ENCODE measurements around the gene HOXD3.

Gene HOXD3

GRCh38 chr2:176148751-176149421 lies 8.2 kb upstream of the HOXD3 start:
- DNase-seq, result no peak

DNA sequence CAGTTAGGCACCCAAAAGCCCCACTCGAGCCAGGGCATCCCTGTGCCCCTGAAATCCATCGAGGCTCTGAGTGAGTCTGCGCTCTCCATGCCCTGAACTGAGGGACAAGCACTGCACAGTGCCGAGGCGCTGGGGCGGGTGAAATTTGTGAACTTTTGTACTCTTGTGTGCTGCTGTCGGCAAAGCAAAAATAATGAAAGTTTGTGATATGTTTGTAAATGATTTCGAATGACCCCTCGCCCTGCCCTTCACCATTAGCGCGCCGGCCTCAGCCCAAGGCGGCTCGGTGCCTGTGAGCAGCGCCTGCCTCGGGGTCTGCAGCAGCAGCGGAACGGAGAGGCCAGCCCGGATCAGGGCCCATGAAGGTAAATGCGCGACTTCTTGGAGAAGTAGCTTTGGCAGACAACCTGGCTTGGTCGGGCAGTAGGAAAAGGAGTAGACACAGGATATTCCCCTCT lies 7.6 kb upstream of the HOXD3 start:
- DNase-seq, result no peak

GRCh38 chr2:176149939-176150583 lies 7.0 kb upstream of the HOXD3 start:
- no peak for DNase-seq

GRCh38 chr2:176150584-176151441 lies 6.3 kb upstream of the HOXD3 start:
- DNase-seq, result no peak

- DNase-seq, result no peak
Measured at GRCh38 chr2:176151442-176152287, 5.4 kb upstream of the HOXD3 start, which contains the start of gene HOXD4. HOXD4 (plus strand) TSS chr2:176151550; CDS start chr2:176151634, 84 bp downstream.

GRCh38 chr2:176152350-176153181 lies 4.5 kb upstream of the HOXD3 start:
- no peak for DNase-seq

DNA sequence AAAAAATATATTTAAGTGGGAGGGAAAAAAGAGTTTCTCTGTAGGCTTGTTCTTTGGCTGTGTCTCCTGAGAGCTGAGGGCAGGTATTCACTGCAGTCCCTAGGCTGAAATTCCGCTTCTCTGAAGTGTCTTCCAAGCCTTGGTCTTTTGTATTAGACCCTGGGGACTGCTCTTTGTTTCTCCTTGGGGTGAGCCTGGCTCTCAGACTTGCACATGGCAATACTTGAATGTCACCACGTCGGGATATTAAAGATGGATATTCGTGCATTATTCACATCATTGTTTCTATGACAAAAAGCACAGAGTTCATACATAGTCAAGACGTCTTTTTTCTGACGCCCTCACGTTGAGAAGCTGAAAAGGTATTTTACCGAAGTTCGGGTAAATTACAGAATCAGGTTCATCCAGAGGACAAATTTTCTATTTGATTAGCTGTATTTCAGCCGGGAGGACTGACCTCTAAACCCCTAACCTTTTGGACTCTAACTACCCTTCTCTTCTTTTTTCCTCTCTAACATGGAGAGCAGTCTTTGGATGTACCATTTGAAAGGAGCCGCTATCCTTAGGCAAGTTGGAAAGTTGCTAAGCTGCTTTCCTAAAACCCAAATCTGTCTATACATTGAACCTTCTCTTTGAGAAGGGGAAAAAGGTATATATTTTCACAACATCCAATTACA lies 2.4 kb upstream of the HOXD3 start:
- no peak for DNase-seq

DNA sequence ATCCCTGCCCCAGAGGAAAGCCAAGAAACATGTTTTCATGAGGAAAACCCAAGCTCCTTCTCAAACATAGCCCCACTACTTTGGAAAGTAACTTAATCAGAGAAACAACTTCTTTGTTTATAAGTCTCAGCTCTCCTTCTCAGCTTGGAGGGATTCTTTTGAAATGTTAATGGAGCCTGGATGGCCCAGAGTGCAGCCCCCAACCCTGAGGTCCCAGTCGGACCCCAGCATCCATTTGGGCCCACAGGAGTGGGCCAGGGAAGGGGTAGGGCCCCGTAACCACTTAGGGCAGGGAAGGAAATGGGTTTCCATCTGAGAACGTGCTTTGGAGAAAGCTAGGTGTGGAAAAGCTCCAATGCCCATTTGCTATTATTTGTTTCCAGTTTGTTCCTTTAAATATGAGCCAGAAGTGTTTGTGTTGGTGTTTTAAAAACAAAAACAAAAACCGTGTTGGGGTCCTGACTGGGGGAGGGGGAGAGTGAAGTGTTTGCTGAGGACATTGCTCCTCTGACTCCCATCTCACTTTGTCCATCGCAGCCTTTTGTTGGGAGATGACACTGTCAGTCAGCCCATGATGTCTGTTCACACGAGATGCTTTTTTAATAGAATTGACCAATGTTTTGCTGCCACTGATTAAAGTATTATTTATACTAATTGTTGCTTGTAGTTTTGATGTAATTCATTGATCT lies 1.6 kb upstream of the HOXD3 start:
- DNase-seq, result no peak

DNA sequence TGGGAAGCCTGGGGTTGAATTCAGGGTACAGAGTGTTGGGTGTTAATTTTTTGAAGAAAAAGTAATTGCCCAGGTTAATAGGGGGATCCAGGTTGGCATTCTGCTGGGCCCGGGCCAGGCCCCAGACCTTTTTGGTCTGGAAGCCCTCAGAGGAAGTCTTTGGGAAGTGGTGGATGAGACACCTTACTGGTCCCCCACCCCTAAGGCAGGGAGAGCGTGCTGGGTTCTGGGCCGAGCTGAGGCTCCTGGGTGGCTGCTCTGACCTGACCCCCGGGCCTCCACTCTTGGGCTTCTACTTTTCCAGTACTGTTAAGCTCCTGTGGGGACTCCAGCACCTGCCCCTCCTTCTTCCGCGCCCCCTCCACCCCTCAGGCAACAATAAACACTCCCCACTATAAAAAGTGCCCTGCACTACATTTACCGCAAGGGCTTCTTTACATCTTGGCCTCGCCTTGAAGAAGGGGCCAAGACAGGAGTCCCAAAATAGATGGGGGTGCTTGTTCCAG lies 753 bp upstream of the HOXD3 start:
- DNase-seq, result no peak

GRCh38 chr2:176157499-176158185 lies 535 bp downstream of the HOXD3 start:
- DNase-seq, result no peak

DNA sequence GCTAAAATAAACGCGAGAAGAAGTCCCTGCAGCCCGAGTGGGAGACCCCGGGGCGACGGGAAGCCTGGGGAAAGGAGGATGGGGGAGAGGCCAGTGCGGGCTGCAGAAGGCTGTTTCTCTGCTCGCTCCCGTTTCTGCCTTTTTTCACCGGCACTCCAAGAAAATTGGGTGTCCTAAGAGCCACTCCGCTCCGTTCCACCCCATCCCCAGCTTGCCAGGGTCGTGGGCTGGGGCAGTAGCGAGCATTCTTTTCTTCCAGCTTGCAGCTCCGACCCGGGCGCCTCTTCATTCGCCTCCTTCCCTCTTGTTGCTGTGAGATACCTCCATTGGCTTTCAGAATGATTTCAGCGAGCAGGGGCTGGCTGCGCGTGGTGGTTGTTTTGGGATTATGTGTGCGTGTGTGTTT lies 1.1 kb downstream of the HOXD3 start:
- DNase-seq, result no peak

GRCh38 chr2:176158855-176159662 lies 2.0 kb downstream of the HOXD3 start:
- DNase-seq, result no peak

- no peak for DNase-seq
Measured at GRCh38 chr2:176159663-176160250, 2.6 kb downstream of the HOXD3 start.

DNA sequence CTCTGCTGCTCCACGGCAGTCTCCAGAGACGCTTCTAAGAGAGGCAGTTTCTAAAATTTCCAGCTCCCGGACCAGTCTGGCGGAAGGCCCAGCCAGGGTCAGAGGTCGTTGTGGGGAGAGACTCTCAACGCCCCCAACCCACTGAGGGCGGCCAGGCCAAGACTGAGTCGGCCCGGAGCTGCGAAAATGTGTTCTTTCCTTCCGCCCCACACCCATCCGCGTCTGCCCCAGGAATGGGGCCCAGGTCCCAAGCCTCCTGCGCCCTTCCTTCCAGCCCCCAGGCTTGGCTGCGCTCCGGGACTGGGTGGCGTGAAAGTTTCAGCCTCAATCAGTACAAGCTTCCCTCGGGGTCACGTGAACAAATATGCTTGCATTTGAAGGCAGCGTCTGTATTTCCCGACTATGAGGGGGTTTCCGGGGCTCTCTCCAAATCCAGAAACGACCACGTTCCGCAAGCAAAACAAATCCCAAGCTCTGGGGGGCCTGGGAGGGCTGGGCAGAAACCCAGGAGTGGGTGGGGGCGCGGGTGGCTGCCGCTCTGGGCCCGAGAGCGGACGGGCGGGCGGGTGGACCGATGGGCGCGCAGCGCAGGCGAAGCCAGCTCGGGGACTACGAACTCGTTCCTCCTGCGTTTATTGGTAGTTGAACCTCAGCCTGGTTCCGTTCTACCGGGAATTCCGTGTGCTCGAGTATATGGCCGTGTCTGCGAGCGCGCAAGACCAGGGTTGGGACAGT lies 3.3 kb downstream of the HOXD3 start:
- DNase-seq, result no peak

DNA sequence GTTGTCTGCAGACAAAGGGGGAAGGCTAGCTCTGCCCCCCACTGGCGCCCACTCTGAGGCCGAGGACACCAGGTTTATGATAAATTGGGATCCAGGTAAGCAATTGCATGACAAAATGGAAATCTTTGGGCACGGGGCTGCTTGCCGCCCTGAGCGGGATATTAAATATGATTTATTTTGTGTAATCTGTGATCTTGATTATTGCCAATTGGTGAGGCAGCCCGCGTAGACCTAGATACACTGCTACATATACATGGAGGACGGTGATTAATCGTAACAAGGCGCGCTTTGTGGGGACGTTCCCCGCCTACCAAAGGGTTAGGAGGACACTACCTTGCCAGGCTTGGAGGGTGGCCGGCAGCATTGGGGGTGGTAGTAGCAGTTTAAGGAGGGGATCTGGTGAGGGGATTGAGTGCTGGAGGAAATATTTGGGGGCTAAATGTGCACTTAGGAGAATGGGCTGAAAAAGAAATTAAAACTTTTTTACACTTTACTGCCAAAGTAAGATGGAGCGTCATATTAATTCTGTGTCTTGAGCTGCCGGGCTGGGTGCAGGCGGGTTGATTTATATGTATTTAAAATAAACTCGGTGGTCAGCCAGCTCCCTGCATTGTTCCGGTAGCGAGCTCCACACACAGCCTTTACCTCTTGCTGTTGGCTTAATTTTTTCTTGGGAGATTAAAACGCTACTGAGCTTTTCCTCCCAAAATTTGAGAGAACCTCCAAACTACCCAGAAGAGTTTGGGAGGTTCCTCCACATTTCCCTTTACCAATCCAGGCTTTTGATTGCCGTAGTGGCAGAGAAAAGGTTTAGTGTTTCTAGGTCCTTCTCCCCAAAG lies 4.1 kb downstream of the HOXD3 start:
- no peak for DNase-seq
